Gastrocnemius medialis (tissue), 4 donors: ENCODE results near the gene PRKCH.

Experiments
- CTCF ChIP-seq, 5 experiments: fragments of 450-650 bp in 3 of 5; fragments of 200-600 bp in 2 of 5; sonication (generic) in 2 of 5; IDR thresholded peaks in 4 of 5; conservative IDR thresholded peaks in 1 of 5; 1 replicate in 4 of 5; 2 replicates in 1 of 5; pipeline ENCODE4 v1.5.1; 2016 to 2019; ENCODE audit warnings: antibody characterized with exemption in 5 of 5, mild to moderate bottlenecking in 3 of 5, moderate library complexity in 3 of 5
- POLR2A ChIP-seq, 2 donors: fragments of 450-650 bp; IDR thresholded peaks; one replicate each; pipeline ENCODE4 v1.6.1; 2017; ENCODE audit warnings: antibody characterized with exemption in 2 of 2, mild to moderate bottlenecking in 2 of 2, moderate library complexity in 2 of 2

- no peak for TF ChIP-seq CTCF (IDR thresholded peaks at IDR 0.05 in 4 of 5, conservative IDR thresholded peaks at IDR 0.05 in 1 of 5)
- TF ChIP-seq POLR2A (IDR thresholded peaks at IDR 0.05): no peak
Measured at GRCh38 chr14:61568572-61569011, 247.2 kb downstream of the PRKCH start.
